Panc1 (cell line): ENCODE measurements around the gene TBR1.

Experiments used
- POLR2AphosphoS5 ChIP-seq: IDR thresholded peaks from 2 replicates; pipeline ENCODE4 v1.6.1; 2012; ENCODE audit warnings: mild to moderate bottlenecking, low read depth, low read length, moderate library complexity
- SIN3A ChIP-seq: IDR thresholded peaks from 2 replicates; pipeline ENCODE4 v1.6.1; 2012; ENCODE audit warnings: low read depth, mild to moderate bottlenecking, low read length, moderate library complexity, borderline replicate concordance; ENCODE audit not compliant: insufficient read depth
- TF ChIP-seq, protein P1 (sequence below): fragments of 450-650 bp; IDR thresholded peaks from 2 replicates; pipeline ENCODE4 v1.5.1; 2017; ENCODE audit warnings: mild to moderate bottlenecking

DNA sequence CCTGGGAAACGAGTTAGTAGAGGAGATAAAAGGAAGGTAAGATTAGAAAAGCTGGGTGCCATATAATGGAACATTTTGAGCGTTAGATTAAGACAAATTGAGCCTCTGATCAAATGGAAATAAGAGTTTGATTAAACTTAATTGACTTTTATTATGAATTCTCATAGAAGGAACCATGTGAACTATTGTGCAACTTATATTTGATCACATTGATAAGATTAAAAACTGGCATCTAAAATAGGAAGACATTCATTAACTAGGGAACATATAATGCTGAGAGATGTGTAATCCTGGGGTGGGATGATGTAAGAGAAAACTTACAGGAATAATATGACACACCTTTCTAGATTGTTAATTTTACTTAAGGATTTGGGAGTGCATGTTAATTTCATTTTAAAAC is 22.5 kb downstream of the TBR1 start:
- TF ChIP-seq, protein P1, sequence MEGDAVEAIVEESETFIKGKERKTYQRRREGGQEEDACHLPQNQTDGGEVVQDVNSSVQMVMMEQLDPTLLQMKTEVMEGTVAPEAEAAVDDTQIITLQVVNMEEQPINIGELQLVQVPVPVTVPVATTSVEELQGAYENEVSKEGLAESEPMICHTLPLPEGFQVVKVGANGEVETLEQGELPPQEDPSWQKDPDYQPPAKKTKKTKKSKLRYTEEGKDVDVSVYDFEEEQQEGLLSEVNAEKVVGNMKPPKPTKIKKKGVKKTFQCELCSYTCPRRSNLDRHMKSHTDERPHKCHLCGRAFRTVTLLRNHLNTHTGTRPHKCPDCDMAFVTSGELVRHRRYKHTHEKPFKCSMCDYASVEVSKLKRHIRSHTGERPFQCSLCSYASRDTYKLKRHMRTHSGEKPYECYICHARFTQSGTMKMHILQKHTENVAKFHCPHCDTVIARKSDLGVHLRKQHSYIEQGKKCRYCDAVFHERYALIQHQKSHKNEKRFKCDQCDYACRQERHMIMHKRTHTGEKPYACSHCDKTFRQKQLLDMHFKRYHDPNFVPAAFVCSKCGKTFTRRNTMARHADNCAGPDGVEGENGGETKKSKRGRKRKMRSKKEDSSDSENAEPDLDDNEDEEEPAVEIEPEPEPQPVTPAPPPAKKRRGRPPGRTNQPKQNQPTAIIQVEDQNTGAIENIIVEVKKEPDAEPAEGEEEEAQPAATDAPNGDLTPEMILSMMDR = no peak
- TF ChIP-seq SIN3A = no peak
- TF ChIP-seq POLR2AphosphoS5 = no peak
